WTC11 (cell line): ENCODE data around the gene KIRREL3. TPM values are rescaled to one million over a fixed set of nuclear protein-coding genes. Genes with fewer than 3 reads are reported as not detected.

Experiments
- ATAC-seq: fragments of 200-7000 bp; cut with Tn5 transposase; 2 replicates; pipeline ENCODE4 v1.10.0; 2021; ENCODE audit warnings: mild to moderate bottlenecking, moderate library complexity
- CTCF ChIA-PET: fragments of 300-600 bp; sonication (Branson Sonifier 250); formaldehyde crosslinking; loops from one replicate; lab custom pipeline; 2021; ENCODE audit warnings: antibody characterized with exemption; lab: Charles Lee
- POLR2A ChIA-PET: fragments of 350-600 bp; sonication (Branson Sonifier 250); formaldehyde crosslinking; loops from one replicate; lab custom pipeline; 2021; ENCODE audit warnings: antibody characterized with exemption; lab: Charles Lee
- DNase-seq: peaks from one replicate; pipeline ENCODE4 v3.0.0; 2021; ENCODE audit warnings: low spot score
- H3K27ac Mint-ChIP-seq: 2 replicates; pipeline ENCODE4 v1.8.0; 2021; ENCODE audit warnings: mixed read lengths
- H3K27me3 Mint-ChIP-seq: 2 replicates; pipeline ENCODE4 v1.8.0; 2021; ENCODE audit warnings: low read depth, mild to moderate bottlenecking, moderate library complexity, mixed read lengths
- H3K36me3 Mint-ChIP-seq: 2 replicates; pipeline ENCODE4 v1.8.0; 2021; ENCODE audit warnings: mixed read lengths
- H3K4me1 Mint-ChIP-seq: 2 replicates; pipeline ENCODE4 v1.8.0; 2022; ENCODE audit warnings: mixed read lengths
- H3K4me3 Mint-ChIP-seq: 2 replicates; pipeline ENCODE4 v1.8.0; 2021; ENCODE audit warnings: mild to moderate bottlenecking, moderate library complexity, mixed read lengths
- H3K9me3 Mint-ChIP-seq: 2 replicates; pipeline ENCODE4 v1.8.0; 2021; ENCODE audit warnings: mixed read lengths
- FOXK1 ChIP-seq: sonication (generic); formaldehyde crosslinking; IDR thresholded peaks from 2 replicates; pipeline ENCODE4 v1.8.0; 2022; ENCODE audit warnings: mild to moderate bottlenecking, moderate library complexity, missing genetic modification reagents
- HMGA2 ChIP-seq: fragments of 250-450 bp; sonication (Bioruptor Pico); IDR thresholded peaks from 2 replicates; pipeline ENCODE4 v1.4.0; 2021; ENCODE audit warnings: mild to moderate bottlenecking, moderate library complexity
- JUN ChIP-seq: sonication (generic); formaldehyde crosslinking; IDR thresholded peaks from 2 replicates; pipeline ENCODE4 v1.8.0; 2023; ENCODE audit warnings: mild to moderate bottlenecking, missing genetic modification reagents
- NR3C1 ChIP-seq: sonication (generic); formaldehyde crosslinking; conservative IDR thresholded peaks from 2 replicates; pipeline ENCODE4 v1.8.1; 2023; ENCODE audit warnings: low read depth, mild to moderate bottlenecking, missing genetic modification reagents
- PRRX2 ChIP-seq: fragments of 250-450 bp; sonication (Bioruptor Pico); IDR thresholded peaks from 2 replicates; pipeline ENCODE4 v1.8.0; 2021; ENCODE audit warnings: mild to moderate bottlenecking
- SOX15 ChIP-seq: fragments of 250-450 bp; sonication (Bioruptor Pico); IDR thresholded peaks from 2 replicates; pipeline ENCODE4 v1.9.0; 2021; ENCODE audit warnings: mild to moderate bottlenecking
- ZBTB21 ChIP-seq: sonication (generic); formaldehyde crosslinking; IDR thresholded peaks from 2 replicates; pipeline ENCODE4 v1.8.1; 2023; ENCODE audit warnings: mild to moderate bottlenecking, missing genetic modification reagents, borderline replicate concordance
- ZNF232 ChIP-seq: sonication (generic); formaldehyde crosslinking; IDR thresholded peaks from 2 replicates; pipeline ENCODE4 v1.8.0; 2022; ENCODE audit warnings: mild to moderate bottlenecking, missing genetic modification reagents
- ZNF671 ChIP-seq: fragments of 250-450 bp; sonication (Bioruptor Pico); IDR thresholded peaks from 2 replicates; pipeline ENCODE4 v1.8.0; 2021; ENCODE audit warnings: mild to moderate bottlenecking
- total RNA-seq: library from RNA; stranded (reverse); gene quantifications from 3 replicates; pipeline ENCODE4 v1.2.3, GENCODE V29; 2021
- TF ChIP-seq, protein P1 (sequence below): sonication (generic); formaldehyde crosslinking; IDR thresholded peaks from 2 replicates; pipeline ENCODE4 v1.8.1; 2022; ENCODE audit warnings: mild to moderate bottlenecking, moderate library complexity, missing genetic modification reagents
- TF ChIP-seq, protein P2 (sequence below): sonication (generic); formaldehyde crosslinking; IDR thresholded peaks from 2 replicates; pipeline ENCODE4 v1.8.0; 2023; ENCODE audit warnings: mild to moderate bottlenecking, missing genetic modification reagents
- TF ChIP-seq, protein P3 (sequence below): sonication (generic); formaldehyde crosslinking; IDR thresholded peaks from 2 replicates; pipeline ENCODE4 v1.8.0; 2022; ENCODE audit warnings: mild to moderate bottlenecking, missing genetic modification reagents
- TF ChIP-seq, protein P4 (sequence below): fragments of 250-450 bp; sonication (Bioruptor Pico); IDR thresholded peaks from 2 replicates; pipeline ENCODE4 v1.9.0; 2021; ENCODE audit warnings: moderate library complexity, mild to moderate bottlenecking, inconsistent platforms, borderline replicate concordance
- TF ChIP-seq, protein P5 (sequence below): fragments of 250-450 bp; sonication (Bioruptor Pico); IDR thresholded peaks from 2 replicates; pipeline ENCODE4 v2.1.2; 2022; ENCODE audit warnings: mild to moderate bottlenecking, moderate library complexity
- TF ChIP-seq, protein P6 (sequence below): fragments of 250-450 bp; sonication (Bioruptor Pico); IDR thresholded peaks from 2 replicates; pipeline ENCODE4 v1.9.0; 2021; ENCODE audit warnings: mild to moderate bottlenecking
- TF ChIP-seq, protein P7 (sequence below): sonication (generic); formaldehyde crosslinking; IDR thresholded peaks from 2 replicates; pipeline ENCODE4 v1.8.1; 2023; ENCODE audit warnings: mild to moderate bottlenecking, missing genetic modification reagents, moderate library complexity
- TF ChIP-seq, protein P8 (sequence below): sonication (generic); formaldehyde crosslinking; IDR thresholded peaks from 2 replicates; pipeline ENCODE4 v1.8.0; 2022; ENCODE audit warnings: mild to moderate bottlenecking, missing genetic modification reagents
- TF ChIP-seq, protein P9 (sequence below): fragments of 200-600 bp; IDR thresholded peaks from 2 replicates; pipeline ENCODE4 v1.8.0; 2022; ENCODE audit warnings: antibody characterized with exemption
- TF ChIP-seq, protein P10 (sequence below): sonication (generic); formaldehyde crosslinking; IDR thresholded peaks from 2 replicates; pipeline ENCODE4 v1.8.1; 2023; ENCODE audit warnings: mild to moderate bottlenecking, moderate library complexity, missing genetic modification reagents
- TF ChIP-seq, protein P11 (sequence below): sonication (generic); formaldehyde crosslinking; IDR thresholded peaks from 2 replicates; pipeline ENCODE4 v1.8.1; 2022; ENCODE audit warnings: low read depth, missing genetic modification reagents, borderline replicate concordance

The KIRREL3 gene
- total RNA-seq, 1 experiment from 2014 or later = 0.59 TPM

DNA sequence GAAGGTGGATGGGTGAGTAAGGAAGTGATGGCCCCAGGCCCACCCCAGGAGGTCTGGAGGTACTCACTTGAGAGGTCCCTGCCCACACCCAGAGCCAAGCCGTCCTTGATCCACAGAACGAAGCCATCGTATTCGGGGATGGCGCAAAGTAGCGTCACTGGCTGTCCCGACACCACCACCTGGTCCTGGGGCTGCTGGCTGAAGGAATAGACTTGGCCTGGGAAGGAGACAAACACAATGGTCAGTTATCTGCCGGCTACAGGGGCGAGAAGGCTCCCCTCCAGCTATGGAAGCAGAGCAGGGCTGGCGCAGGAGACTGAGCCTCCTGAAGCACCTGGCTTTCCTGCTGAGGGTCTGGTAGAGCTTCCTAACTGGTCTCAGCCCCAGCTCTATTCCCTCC lies 474.1 kb downstream of the KIRREL3 start:
- ATAC-seq = no peak
- no peaks in the 10 kb centered on the region for H3K4me1 Mint-ChIP-seq
- H3K27me3 Mint-ChIP-seq = no peaks in the 10 kb centered on the region; the same call in 1 of the 2 replicates
- H3K27ac Mint-ChIP-seq = no peak overlapping the region
- no peaks in the 10 kb centered on the region for H3K36me3 Mint-ChIP-seq
- no peak for TF ChIP-seq HMGA2
- no peak for TF ChIP-seq ZNF232
- TF ChIP-seq, protein P1, sequence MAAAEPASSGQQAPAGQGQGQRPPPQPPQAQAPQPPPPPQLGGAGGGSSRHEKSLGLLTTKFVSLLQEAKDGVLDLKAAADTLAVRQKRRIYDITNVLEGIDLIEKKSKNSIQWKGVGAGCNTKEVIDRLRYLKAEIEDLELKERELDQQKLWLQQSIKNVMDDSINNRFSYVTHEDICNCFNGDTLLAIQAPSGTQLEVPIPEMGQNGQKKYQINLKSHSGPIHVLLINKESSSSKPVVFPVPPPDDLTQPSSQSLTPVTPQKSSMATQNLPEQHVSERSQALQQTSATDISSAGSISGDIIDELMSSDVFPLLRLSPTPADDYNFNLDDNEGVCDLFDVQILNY (CRISPR knock-in tag) = no peak
- TF ChIP-seq SOX15 (CRISPR knock-in tag) = no peak
- no peak for TF ChIP-seq NR3C1 (CRISPR knock-in tag)
- TF ChIP-seq, protein P2, sequence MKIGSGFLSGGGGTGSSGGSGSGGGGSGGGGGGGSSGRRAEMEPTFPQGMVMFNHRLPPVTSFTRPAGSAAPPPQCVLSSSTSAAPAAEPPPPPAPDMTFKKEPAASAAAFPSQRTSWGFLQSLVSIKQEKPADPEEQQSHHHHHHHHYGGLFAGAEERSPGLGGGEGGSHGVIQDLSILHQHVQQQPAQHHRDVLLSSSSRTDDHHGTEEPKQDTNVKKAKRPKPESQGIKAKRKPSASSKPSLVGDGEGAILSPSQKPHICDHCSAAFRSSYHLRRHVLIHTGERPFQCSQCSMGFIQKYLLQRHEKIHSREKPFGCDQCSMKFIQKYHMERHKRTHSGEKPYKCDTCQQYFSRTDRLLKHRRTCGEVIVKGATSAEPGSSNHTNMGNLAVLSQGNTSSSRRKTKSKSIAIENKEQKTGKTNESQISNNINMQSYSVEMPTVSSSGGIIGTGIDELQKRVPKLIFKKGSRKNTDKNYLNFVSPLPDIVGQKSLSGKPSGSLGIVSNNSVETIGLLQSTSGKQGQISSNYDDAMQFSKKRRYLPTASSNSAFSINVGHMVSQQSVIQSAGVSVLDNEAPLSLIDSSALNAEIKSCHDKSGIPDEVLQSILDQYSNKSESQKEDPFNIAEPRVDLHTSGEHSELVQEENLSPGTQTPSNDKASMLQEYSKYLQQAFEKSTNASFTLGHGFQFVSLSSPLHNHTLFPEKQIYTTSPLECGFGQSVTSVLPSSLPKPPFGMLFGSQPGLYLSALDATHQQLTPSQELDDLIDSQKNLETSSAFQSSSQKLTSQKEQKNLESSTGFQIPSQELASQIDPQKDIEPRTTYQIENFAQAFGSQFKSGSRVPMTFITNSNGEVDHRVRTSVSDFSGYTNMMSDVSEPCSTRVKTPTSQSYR (CRISPR knock-in tag) = no peak
- TF ChIP-seq, protein P3, sequence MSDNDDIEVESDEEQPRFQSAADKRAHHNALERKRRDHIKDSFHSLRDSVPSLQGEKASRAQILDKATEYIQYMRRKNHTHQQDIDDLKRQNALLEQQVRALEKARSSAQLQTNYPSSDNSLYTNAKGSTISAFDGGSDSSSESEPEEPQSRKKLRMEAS = no peak
- TF ChIP-seq FOXK1 (CRISPR knock-in tag) = no peak
- TF ChIP-seq, protein P4, sequence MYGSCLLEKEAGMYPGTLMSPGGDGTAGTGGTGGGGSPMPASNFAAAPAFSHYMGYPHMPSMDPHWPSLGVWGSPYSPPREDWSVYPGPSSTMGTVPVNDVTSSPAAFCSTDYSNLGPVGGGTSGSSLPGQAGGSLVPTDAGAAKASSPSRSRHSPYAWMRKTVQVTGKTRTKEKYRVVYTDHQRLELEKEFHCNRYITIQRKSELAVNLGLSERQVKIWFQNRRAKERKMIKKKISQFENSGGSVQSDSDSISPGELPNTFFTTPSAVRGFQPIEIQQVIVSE (CRISPR knock-in tag) = no peak
- no peak for TF ChIP-seq PRRX2 (CRISPR knock-in tag)
- TF ChIP-seq, protein P5, sequence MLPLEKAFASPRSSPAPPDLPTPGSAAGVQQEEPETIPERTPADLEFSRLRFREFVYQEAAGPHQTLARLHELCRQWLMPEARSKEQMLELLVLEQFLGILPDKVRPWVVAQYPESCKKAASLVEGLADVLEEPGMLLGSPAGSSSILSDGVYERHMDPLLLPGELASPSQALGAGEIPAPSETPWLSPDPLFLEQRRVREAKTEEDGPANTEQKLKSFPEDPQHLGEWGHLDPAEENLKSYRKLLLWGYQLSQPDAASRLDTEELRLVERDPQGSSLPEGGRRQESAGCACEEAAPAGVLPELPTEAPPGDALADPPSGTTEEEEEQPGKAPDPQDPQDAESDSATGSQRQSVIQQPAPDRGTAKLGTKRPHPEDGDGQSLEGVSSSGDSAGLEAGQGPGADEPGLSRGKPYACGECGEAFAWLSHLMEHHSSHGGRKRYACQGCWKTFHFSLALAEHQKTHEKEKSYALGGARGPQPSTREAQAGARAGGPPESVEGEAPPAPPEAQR = no peak
- no peak for TF ChIP-seq ZNF671 (CRISPR knock-in tag)
- TF ChIP-seq, protein P6, sequence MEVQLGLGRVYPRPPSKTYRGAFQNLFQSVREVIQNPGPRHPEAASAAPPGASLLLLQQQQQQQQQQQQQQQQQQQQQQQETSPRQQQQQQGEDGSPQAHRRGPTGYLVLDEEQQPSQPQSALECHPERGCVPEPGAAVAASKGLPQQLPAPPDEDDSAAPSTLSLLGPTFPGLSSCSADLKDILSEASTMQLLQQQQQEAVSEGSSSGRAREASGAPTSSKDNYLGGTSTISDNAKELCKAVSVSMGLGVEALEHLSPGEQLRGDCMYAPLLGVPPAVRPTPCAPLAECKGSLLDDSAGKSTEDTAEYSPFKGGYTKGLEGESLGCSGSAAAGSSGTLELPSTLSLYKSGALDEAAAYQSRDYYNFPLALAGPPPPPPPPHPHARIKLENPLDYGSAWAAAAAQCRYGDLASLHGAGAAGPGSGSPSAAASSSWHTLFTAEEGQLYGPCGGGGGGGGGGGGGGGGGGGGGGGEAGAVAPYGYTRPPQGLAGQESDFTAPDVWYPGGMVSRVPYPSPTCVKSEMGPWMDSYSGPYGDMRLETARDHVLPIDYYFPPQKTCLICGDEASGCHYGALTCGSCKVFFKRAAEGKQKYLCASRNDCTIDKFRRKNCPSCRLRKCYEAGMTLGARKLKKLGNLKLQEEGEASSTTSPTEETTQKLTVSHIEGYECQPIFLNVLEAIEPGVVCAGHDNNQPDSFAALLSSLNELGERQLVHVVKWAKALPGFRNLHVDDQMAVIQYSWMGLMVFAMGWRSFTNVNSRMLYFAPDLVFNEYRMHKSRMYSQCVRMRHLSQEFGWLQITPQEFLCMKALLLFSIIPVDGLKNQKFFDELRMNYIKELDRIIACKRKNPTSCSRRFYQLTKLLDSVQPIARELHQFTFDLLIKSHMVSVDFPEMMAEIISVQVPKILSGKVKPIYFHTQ (CRISPR knock-in tag) = no peak
- TF ChIP-seq, protein P7, sequence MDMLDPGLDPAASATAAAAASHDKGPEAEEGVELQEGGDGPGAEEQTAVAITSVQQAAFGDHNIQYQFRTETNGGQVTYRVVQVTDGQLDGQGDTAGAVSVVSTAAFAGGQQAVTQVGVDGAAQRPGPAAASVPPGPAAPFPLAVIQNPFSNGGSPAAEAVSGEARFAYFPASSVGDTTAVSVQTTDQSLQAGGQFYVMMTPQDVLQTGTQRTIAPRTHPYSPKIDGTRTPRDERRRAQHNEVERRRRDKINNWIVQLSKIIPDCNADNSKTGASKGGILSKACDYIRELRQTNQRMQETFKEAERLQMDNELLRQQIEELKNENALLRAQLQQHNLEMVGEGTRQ (CRISPR knock-in tag) = no peak
- no peak for TF ChIP-seq JUN (CRISPR knock-in tag)
- TF ChIP-seq, protein P8, sequence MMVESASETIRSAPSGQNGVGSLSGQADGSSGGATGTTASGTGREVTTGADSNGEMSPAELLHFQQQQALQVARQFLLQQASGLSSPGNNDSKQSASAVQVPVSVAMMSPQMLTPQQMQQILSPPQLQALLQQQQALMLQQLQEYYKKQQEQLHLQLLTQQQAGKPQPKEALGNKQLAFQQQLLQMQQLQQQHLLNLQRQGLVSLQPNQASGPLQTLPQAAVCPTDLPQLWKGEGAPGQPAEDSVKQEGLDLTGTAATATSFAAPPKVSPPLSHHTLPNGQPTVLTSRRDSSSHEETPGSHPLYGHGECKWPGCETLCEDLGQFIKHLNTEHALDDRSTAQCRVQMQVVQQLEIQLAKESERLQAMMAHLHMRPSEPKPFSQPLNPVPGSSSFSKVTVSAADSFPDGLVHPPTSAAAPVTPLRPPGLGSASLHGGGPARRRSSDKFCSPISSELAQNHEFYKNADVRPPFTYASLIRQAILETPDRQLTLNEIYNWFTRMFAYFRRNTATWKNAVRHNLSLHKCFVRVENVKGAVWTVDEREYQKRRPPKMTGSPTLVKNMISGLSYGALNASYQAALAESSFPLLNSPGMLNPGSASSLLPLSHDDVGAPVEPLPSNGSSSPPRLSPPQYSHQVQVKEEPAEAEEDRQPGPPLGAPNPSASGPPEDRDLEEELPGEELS (CRISPR knock-in tag) = no peak
- no peak for TF ChIP-seq ZBTB21 (CRISPR knock-in tag)
- TF ChIP-seq, protein P9, sequence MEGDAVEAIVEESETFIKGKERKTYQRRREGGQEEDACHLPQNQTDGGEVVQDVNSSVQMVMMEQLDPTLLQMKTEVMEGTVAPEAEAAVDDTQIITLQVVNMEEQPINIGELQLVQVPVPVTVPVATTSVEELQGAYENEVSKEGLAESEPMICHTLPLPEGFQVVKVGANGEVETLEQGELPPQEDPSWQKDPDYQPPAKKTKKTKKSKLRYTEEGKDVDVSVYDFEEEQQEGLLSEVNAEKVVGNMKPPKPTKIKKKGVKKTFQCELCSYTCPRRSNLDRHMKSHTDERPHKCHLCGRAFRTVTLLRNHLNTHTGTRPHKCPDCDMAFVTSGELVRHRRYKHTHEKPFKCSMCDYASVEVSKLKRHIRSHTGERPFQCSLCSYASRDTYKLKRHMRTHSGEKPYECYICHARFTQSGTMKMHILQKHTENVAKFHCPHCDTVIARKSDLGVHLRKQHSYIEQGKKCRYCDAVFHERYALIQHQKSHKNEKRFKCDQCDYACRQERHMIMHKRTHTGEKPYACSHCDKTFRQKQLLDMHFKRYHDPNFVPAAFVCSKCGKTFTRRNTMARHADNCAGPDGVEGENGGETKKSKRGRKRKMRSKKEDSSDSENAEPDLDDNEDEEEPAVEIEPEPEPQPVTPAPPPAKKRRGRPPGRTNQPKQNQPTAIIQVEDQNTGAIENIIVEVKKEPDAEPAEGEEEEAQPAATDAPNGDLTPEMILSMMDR = no peak
- TF ChIP-seq, protein P10, sequence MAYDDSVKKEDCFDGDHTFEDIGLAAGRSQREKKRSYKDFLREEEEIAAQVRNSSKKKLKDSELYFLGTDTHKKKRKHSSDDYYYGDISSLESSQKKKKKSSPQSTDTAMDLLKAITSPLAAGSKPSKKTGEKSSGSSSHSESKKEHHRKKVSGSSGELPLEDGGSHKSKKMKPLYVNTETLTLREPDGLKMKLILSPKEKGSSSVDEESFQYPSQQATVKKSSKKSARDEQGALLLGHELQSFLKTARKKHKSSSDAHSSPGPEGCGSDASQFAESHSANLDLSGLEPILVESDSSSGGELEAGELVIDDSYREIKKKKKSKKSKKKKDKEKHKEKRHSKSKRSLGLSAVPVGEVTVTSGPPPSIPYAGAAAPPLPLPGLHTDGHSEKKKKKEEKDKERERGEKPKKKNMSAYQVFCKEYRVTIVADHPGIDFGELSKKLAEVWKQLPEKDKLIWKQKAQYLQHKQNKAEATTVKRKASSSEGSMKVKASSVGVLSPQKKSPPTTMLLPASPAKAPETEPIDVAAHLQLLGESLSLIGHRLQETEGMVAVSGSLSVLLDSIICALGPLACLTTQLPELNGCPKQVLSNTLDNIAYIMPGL = no peak
- TF ChIP-seq, protein P11, sequence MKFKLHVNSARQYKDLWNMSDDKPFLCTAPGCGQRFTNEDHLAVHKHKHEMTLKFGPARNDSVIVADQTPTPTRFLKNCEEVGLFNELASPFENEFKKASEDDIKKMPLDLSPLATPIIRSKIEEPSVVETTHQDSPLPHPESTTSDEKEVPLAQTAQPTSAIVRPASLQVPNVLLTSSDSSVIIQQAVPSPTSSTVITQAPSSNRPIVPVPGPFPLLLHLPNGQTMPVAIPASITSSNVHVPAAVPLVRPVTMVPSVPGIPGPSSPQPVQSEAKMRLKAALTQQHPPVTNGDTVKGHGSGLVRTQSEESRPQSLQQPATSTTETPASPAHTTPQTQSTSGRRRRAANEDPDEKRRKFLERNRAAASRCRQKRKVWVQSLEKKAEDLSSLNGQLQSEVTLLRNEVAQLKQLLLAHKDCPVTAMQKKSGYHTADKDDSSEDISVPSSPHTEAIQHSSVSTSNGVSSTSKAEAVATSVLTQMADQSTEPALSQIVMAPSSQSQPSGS = no peak
- TF ChIP-seq, all 79 proteins: peak for 0
- Mint-ChIP-seq H3K9me3 (no peaks in the 10 kb centered on the region), H3K4me3 (no peak overlapping the region)
- ChIA-PET POLR2A (no interaction called here), CTCF (interaction anchor here (0.7 to 1.8 kb wide), 4 partner anchors 38 to 85 kb away, joined by 3 to 6 read pairs (median 4); no protein-coding TSS in a partner anchor)
- DNase-seq = no peak
